Measurements from ENCODE around the gene CDIP1. TPM values are rescaled to one million over a fixed set of nuclear protein-coding genes. Genes with fewer than 3 reads are reported as not detected.

CDIP1 gene
- total RNA-seq, 1 donor from 2014 or later: 64.7 TPM

- Mint-ChIP-seq H3K9me3 (ENCODE audit: unreplicated experiment) (no peaks in the 10 kb centered on the region), H3K36me3 (ENCODE audit: low read depth, unreplicated experiment) (no peaks in the 10 kb centered on the region), H3K4me1 (ENCODE audit: low read depth, unreplicated experiment) (peaks cover 11% of the 10 kb centered on the region), H3K4me3 (ENCODE audit: unreplicated experiment) (no peak overlapping the region), H3K27ac (ENCODE audit: unreplicated experiment) (no peak overlapping the region), H3K27me3 (ENCODE audit: low read depth, unreplicated experiment) (no peaks in the 10 kb centered on the region)
- Histone ChIP-seq H3K4me2 (ENCODE audit: low read length) (no peak overlapping the region), H3K4me3 (ENCODE audit: insufficient read depth, low read depth, low read length) (no peak overlapping the region), H3K4me1 (ENCODE audit: insufficient read depth, low read length) (peaks cover 13% of the 10 kb centered on the region), H3K36me3 (ENCODE audit: insufficient read depth, low read length) (peaks cover 2% of the 10 kb centered on the region), H3K27me3 (ENCODE audit: insufficient read depth, low read length) (no peaks in the 10 kb centered on the region), H3K9ac (ENCODE audit: low read length) (no peak overlapping the region), H2AFZ (ENCODE audit: low read depth, low read length) (no peak overlapping the region), H4K20me1 (ENCODE audit: insufficient read depth, low read length) (peaks cover 43% of the 10 kb centered on the region), H3K79me2 (ENCODE audit: insufficient read depth, low read length) (peaks cover 75% of the 10 kb centered on the region), H3K27ac (ENCODE audit: low read depth, low read length) (no peak overlapping the region), H3K9me3 (ENCODE audit: insufficient read depth, low read depth, low read length) (no peaks in the 10 kb centered on the region)
- DNase-seq (ENCODE audit: low read depth) (no peak), FAIRE-seq (no peak)
- no peak for TF ChIP-seq EZH2 (IDR thresholded peaks at IDR 0.05; ENCODE audit: insufficient read depth, low read length)
- TF ChIP-seq CTCF (IDR thresholded peaks at IDR 0.05; ENCODE audit: insufficient read depth, low read depth, low read length): no peak
These were observed 57.0 kb downstream of the CDIP1 start for GRCh38 chr16:4481526-4481925.

- H3K27me3 ChIP-seq (ENCODE audit: insufficient read depth, low read length): no peaks in the 10 kb centered on the region
- H3K36me3 ChIP-seq (ENCODE audit: insufficient read depth, low read length): no peaks in the 10 kb centered on the region
- H2AFZ ChIP-seq (ENCODE audit: low read depth, low read length): no peak overlapping the region
- FAIRE-seq (no peak), DNase-seq (ENCODE audit: low read depth) (peak; percentile 62)
- no peaks in the 10 kb centered on the region for H3K27me3 Mint-ChIP-seq (ENCODE audit: low read depth, unreplicated experiment)
- H3K9me3 Mint-ChIP-seq (ENCODE audit: unreplicated experiment): peaks cover 3% of the 10 kb centered on the region
- no peak overlapping the region for H3K27ac ChIP-seq (ENCODE audit: low read depth, low read length)
- peak overlapping the region; percentile 3 for H3K4me3 ChIP-seq (ENCODE audit: insufficient read depth, low read depth, low read length)
- H3K9me3 ChIP-seq (ENCODE audit: insufficient read depth, low read depth, low read length): no peaks in the 10 kb centered on the region
- H3K27ac Mint-ChIP-seq (ENCODE audit: unreplicated experiment): peak overlapping the region; percentile 1
- peaks cover 75% of the 10 kb centered on the region for H3K79me2 ChIP-seq (ENCODE audit: insufficient read depth, low read length)
- H3K9ac ChIP-seq (ENCODE audit: low read length): no peak overlapping the region
- peaks cover 2% of the 10 kb centered on the region for H3K36me3 Mint-ChIP-seq (ENCODE audit: low read depth, unreplicated experiment)
- peaks cover 16% of the 10 kb centered on the region for H3K4me1 Mint-ChIP-seq (ENCODE audit: low read depth, unreplicated experiment)
- TF ChIP-seq EZH2 (IDR thresholded peaks at IDR 0.05; ENCODE audit: insufficient read depth, low read length) (no peak), CTCF (IDR thresholded peaks at IDR 0.05; ENCODE audit: insufficient read depth, low read depth, low read length) (peak; percentile 7)
- peaks cover 39% of the 10 kb centered on the region for H4K20me1 ChIP-seq (ENCODE audit: insufficient read depth, low read length)
- peaks cover 22% of the 10 kb centered on the region for H3K4me1 ChIP-seq (ENCODE audit: insufficient read depth, low read length)
- H3K4me3 Mint-ChIP-seq (ENCODE audit: unreplicated experiment): peak overlapping the region; percentile 89
- peak overlapping the region; percentile 96 for H3K4me2 ChIP-seq (ENCODE audit: low read length)
These were observed 60.6 kb downstream of the CDIP1 start for GRCh38 chr16:4477966-4478365.

GRCh38 chr16:4475880-4476788, 62.4 kb downstream of the CDIP1 start, which contains the start of gene HMOX2:
Gene HMOX2, plus strand, starts transcription at chr16:4476398. Its CDS starts 29,127 bp downstream, at chr16:4505525.
- H3K4me2 ChIP-seq (ENCODE audit: low read length): peak within 1 kb of the TSS; percentile 96
- H3K4me3 ChIP-seq (ENCODE audit: insufficient read depth, low read depth, low read length): peak within 1 kb of the TSS; percentile 78
- no peaks in the 10 kb centered on the region for H3K36me3 ChIP-seq (ENCODE audit: insufficient read depth, low read length)
- TF ChIP-seq EZH2 (IDR thresholded peaks at IDR 0.05; ENCODE audit: insufficient read depth, low read length): no peak
- TF ChIP-seq CTCF (IDR thresholded peaks at IDR 0.05; ENCODE audit: insufficient read depth, low read depth, low read length): no peak
- H3K4me1 ChIP-seq (ENCODE audit: insufficient read depth, low read length): peaks cover 22% of the 10 kb centered on the region
- peak within 1 kb of the TSS; percentile 25 for H3K27ac ChIP-seq (ENCODE audit: low read depth, low read length)
- no peaks in the 10 kb centered on the region for H3K27me3 ChIP-seq (ENCODE audit: insufficient read depth, low read length)
- H2AFZ ChIP-seq (ENCODE audit: low read depth, low read length): peak within 1 kb of the TSS; percentile 86
- no peaks in the 10 kb centered on the region for H3K27me3 Mint-ChIP-seq (ENCODE audit: low read depth, unreplicated experiment)
- peak within 1 kb of the TSS; percentile 72 for H3K27ac Mint-ChIP-seq (ENCODE audit: unreplicated experiment)
- FAIRE-seq (no peak), DNase-seq (ENCODE audit: low read depth) (peak; percentile 71)
- H3K79me2 ChIP-seq (ENCODE audit: insufficient read depth, low read length): peaks cover 56% of the 10 kb centered on the region
- peaks cover 3% of the 10 kb centered on the region for H3K9me3 Mint-ChIP-seq (ENCODE audit: unreplicated experiment)
- peak within 1 kb of the TSS; percentile 89 for H3K4me3 Mint-ChIP-seq (ENCODE audit: unreplicated experiment)
- H3K9ac ChIP-seq (ENCODE audit: low read length): peak within 1 kb of the TSS; percentile 84
- peaks cover 23% of the 10 kb centered on the region for H4K20me1 ChIP-seq (ENCODE audit: insufficient read depth, low read length)
- peaks cover 2% of the 10 kb centered on the region for H3K36me3 Mint-ChIP-seq (ENCODE audit: low read depth, unreplicated experiment)
- no peaks in the 10 kb centered on the region for H3K9me3 ChIP-seq (ENCODE audit: insufficient read depth, low read depth, low read length)
- peaks cover 16% of the 10 kb centered on the region for H3K4me1 Mint-ChIP-seq (ENCODE audit: low read depth, unreplicated experiment)
